HepG2 (cell line): ENCODE measurements around the gene CNTN4. TPM values are rescaled to one million over a fixed set of nuclear protein-coding genes. Genes with fewer than 3 reads are reported as not detected.

ENCODE experiments used
- ATAC-seq: fragments of 200-7000 bp; cut with Tn5 transposase; 3 replicates; pipeline ENCODE4 v1.9.1; 2020; ENCODE audit warnings: mild to moderate bottlenecking, moderate library complexity
- BruUV-seq: library from RNA; stranded (reverse); fragments of 400-500 nt; replicated peaks from 2 replicates; lab custom pipeline; 2021; lab: Mats Ljungman, UMichigan
- CTCF ChIA-PET: fragments of 300-600 bp; formaldehyde crosslinking; extraction: SDS; loops from one replicate; lab custom pipeline; 2021; ENCODE audit warnings: low total read pairs, inconsistent platforms, low intra/inter-chr PET ratio; lab: Yijun Ruan, JAX
- POLR2A ChIA-PET: fragments of 350-600 bp; sonication (Branson Sonifier 250); formaldehyde crosslinking; loops from one replicate; lab custom pipeline; 2020; ENCODE audit warnings: antibody characterized with exemption, inconsistent platforms; lab: Yijun Ruan, JAX
- DNase-seq: peaks from one replicate; pipeline ENCODE4 v3.0.0-alpha.2; 2015; ENCODE audit warnings: low spot score
- FAIRE-seq: peaks from 3 replicates; lab custom pipeline; 2011; peaks lifted over from hg19 to GRCh38; lab: Jason Lieb, UNC
- H2AFZ ChIP-seq: one replicate; pipeline ENCODE4 v1.6.1; 2011; ENCODE audit warnings: low read length, inconsistent platforms
- H3K27ac ChIP-seq: fragments of 300-600 bp; 3 replicates; pipeline ENCODE4 v1.8.0; 2011; ENCODE audit warnings: mixed run types, mild to moderate bottlenecking, mixed read lengths, low read length, inconsistent platforms; ENCODE audit not compliant: insufficient read depth; ENCODE audit errors: extremely low read length
- H3K27me3 ChIP-seq, 2 experiments: fragments of 200-600 bp in 1 of 2; 2 replicates in 1 of 2; 3 replicates in 1 of 2; pipeline versions ENCODE4 v1.6.0 to v1.8.0; 2011; ENCODE audit warnings: low read length in 2 of 2, mild to moderate bottlenecking in 2 of 2, moderate library complexity in 2 of 2, inconsistent platforms in 1 of 2; ENCODE audit not compliant: insufficient read depth in 2 of 2, control insufficient read depth in 1 of 2
- H3K36me3 ChIP-seq, 2 experiments: fragments of 200-600 bp in 1 of 2; replicated peaks in 1 of 2; 2 replicates in 1 of 2; 3 replicates in 1 of 2; pipeline versions ENCODE4 v1.5.1 to v1.8.0; 2011; ENCODE audit warnings: low read length in 2 of 2, inconsistent platforms in 1 of 2; ENCODE audit not compliant: insufficient read depth in 2 of 2, control insufficient read depth in 1 of 2
- H3K4me1 ChIP-seq: 2 replicates; pipeline ENCODE4 v1.5.1; 2012; ENCODE audit warnings: low read length, inconsistent platforms; ENCODE audit not compliant: insufficient read depth
- H3K4me2 ChIP-seq: 2 replicates; pipeline ENCODE4 v1.6.0; 2011; ENCODE audit warnings: low read depth, low read length, inconsistent platforms
- H3K4me3 ChIP-seq, 3 experiments: fragments of 200-600 bp in 1 of 3; sonication (generic), shearing (Covaris generic) in 1 of 3; replicated peaks in 1 of 3; 2 replicates each; pipeline ENCODE4 v1.5.1; 2011 to 2016; ENCODE audit warnings: low read length in 3 of 3, inconsistent platforms in 2 of 3, low read depth in 2 of 3, mild to moderate bottlenecking in 2 of 3, control low read depth in 1 of 3, mixed read lengths in 1 of 3; ENCODE audit not compliant: insufficient read depth in 1 of 3
- H3K79me2 ChIP-seq: one replicate; pipeline ENCODE4 v1.6.1; 2011; ENCODE audit warnings: low read length, inconsistent platforms; ENCODE audit not compliant: insufficient read depth
- H3K9ac ChIP-seq: 2 replicates; pipeline ENCODE4 v1.6.0; 2011; ENCODE audit warnings: mild to moderate bottlenecking, low read depth, low read length, inconsistent platforms; ENCODE audit not compliant: insufficient read depth
- H3K9me3 ChIP-seq: 2 replicates; pipeline ENCODE4 v1.5.1; 2012; ENCODE audit warnings: mild to moderate bottlenecking, low read length
- H4K20me1 ChIP-seq: 2 replicates; pipeline ENCODE4 v1.6.0; 2011; ENCODE audit warnings: inconsistent platforms, mild to moderate bottlenecking, low read length, moderate library complexity; ENCODE audit not compliant: insufficient read depth
- BHLHE40 ChIP-seq: IDR thresholded peaks from 2 replicates; pipeline ENCODE4 v1.6.1; 2011; ENCODE audit warnings: low read length, improper control_type of control experiment
- FOXJ3 ChIP-seq: sonication (generic); formaldehyde crosslinking; IDR thresholded peaks from 2 replicates; pipeline ENCODE4 v1.4.0; 2020; ENCODE audit warnings: missing genetic modification reagents, mild to moderate bottlenecking, borderline replicate concordance
- FOXK2 ChIP-seq: fragments of 450-650 bp; IDR thresholded peaks from 2 replicates; pipeline ENCODE4 v1.6.1; 2016
- NR1H2 ChIP-seq: sonication (generic); formaldehyde crosslinking; IDR thresholded peaks from 2 replicates; pipeline ENCODE4 v1.8.1; 2022; ENCODE audit warnings: low read depth, missing genetic modification reagents, borderline replicate concordance
- POLR2A ChIP-seq, 2 experiments: IDR thresholded peaks; 2 replicates each; pipeline ENCODE4 v1.6.1; 2011; ENCODE audit warnings: low read depth in 2 of 2, low read length in 2 of 2, mild to moderate bottlenecking in 1 of 2, moderate library complexity in 1 of 2; ENCODE audit not compliant: insufficient read depth in 1 of 2
- RAD21 ChIP-seq: fragments of 450-650 bp; formaldehyde crosslinking; IDR thresholded peaks from 2 replicates; pipeline ENCODE4 v1.5.0; 2020; ENCODE audit warnings: mild to moderate bottlenecking
- SP2 ChIP-seq: sonication (generic); formaldehyde crosslinking; IDR thresholded peaks from 2 replicates; pipeline ENCODE4 v1.5.1; 2020; ENCODE audit warnings: mild to moderate bottlenecking, missing genetic modification reagents
- TEAD3 ChIP-seq: optimal IDR thresholded peaks from 2 replicates; pipeline ENCODE3; 2016; ENCODE audit warnings: borderline replicate concordance
- ZBTB1 ChIP-seq: sonication (generic); formaldehyde crosslinking; IDR thresholded peaks from 2 replicates; pipeline ENCODE4 v1.4.0; 2020; ENCODE audit warnings: missing genetic modification reagents, borderline replicate concordance
- ZFY ChIP-seq: sonication (generic); formaldehyde crosslinking; IDR thresholded peaks from 2 replicates; pipeline ENCODE4 v1.4.0; 2020; ENCODE audit warnings: missing genetic modification reagents
- ZNF10 ChIP-seq: sonication (generic); formaldehyde crosslinking; IDR thresholded peaks from 2 replicates; pipeline ENCODE4 v1.4.0; 2020; ENCODE audit warnings: mild to moderate bottlenecking, low read depth, missing genetic modification reagents, borderline replicate concordance
- ZNF253 ChIP-seq: sonication (generic); formaldehyde crosslinking; IDR thresholded peaks from 2 replicates; pipeline ENCODE4 v1.8.0; 2022; ENCODE audit warnings: mild to moderate bottlenecking, missing genetic modification reagents, borderline replicate concordance
- ZNF432 ChIP-seq: sonication (generic); formaldehyde crosslinking; IDR thresholded peaks from 2 replicates; pipeline ENCODE4 v1.5.0; 2020; ENCODE audit warnings: missing genetic modification reagents, mild to moderate bottlenecking, borderline replicate concordance
- ZZZ3 ChIP-seq: sonication (generic); formaldehyde crosslinking; IDR thresholded peaks from 2 replicates; pipeline ENCODE4 v1.4.0; 2020; ENCODE audit warnings: missing genetic modification reagents, mild to moderate bottlenecking, borderline replicate concordance
- WGBS: methylation state at CpG from one replicate; pipeline ENCODE4 v1.1.6; 2017; ENCODE audit warnings: low lambda C conversion rate; 5-methylcytosine and 5-hydroxymethylcytosine counted together
- in situ Hi-C: cut with HindIII; loops from 2 replicates; pipeline ENCODE4 v1.10.0; 2017; ENCODE audit warnings: low pct_unique_long_range_greater_than_20kb; ENCODE audit not compliant: extremely low pct_ligation_motif_present
- intact Hi-C: fragments of 100-400 bp; cut with micrococcal nuclease; formaldehyde crosslinking; loops from one replicate; pipeline ENCODE4 v1.10.0; 2022; ENCODE audit not compliant: unreplicated experiment
- polyA plus RNA-seq, 8 experiments: library from polyadenylated mRNA; depleted of rRNA in 3 of 8; stranded (reverse) in 7 of 8; unstranded in 1 of 8; fragments of >200 nt; fragmentation: Illumina TruSeq in 4 of 8; extraction: Trizol in 4 of 8; gene quantifications; 2 replicates each; pipeline versions ENCODE4 v1.2.1 to v1.2.3, GENCODE V29; 2011 to 2016; ENCODE audit warnings: low read depth in 4 of 8, missing spikeins in 1 of 8, mixed read lengths in 1 of 8; ENCODE audit not compliant: insufficient read depth in 1 of 8
- total RNA-seq, 5 experiments: library from RNA; depleted of rRNA; stranded (reverse); fragments of >200 nt; fragmentation: Illumina TruSeq; extraction: Trizol; gene quantifications; 2 replicates each; pipeline ENCODE4 v1.2.3, GENCODE V29; 2016; ENCODE audit warnings: low read depth in 1 of 5
- TF ChIP-seq, protein P1 (sequence below): sonication (generic); formaldehyde crosslinking; IDR thresholded peaks from 2 replicates; pipeline ENCODE4 v1.5.1; 2020; ENCODE audit warnings: mild to moderate bottlenecking, missing genetic modification reagents, borderline replicate concordance
- TF ChIP-seq, protein P2 (sequence below), 2 experiments: sonication (generic) in 1 of 2; formaldehyde crosslinking in 1 of 2; IDR thresholded peaks; 2 replicates each; pipeline versions ENCODE4 v1.4.0 to v1.6.1; 2018 to 2020; ENCODE audit warnings: missing genetic modification reagents in 2 of 2, borderline replicate concordance in 1 of 2, low read depth in 1 of 2, mild to moderate bottlenecking in 1 of 2, missing biosample characterization in 1 of 2
- TF ChIP-seq, protein P3 (sequence below): sonication (generic); formaldehyde crosslinking; IDR thresholded peaks from 2 replicates; pipeline ENCODE4 v1.8.1; 2023; ENCODE audit warnings: mild to moderate bottlenecking, missing genetic modification reagents, borderline replicate concordance

CNTN4 gene
- total and polyA plus RNA-seq, 2 of the 13 experiments (the other 11 are each of a cell fraction or from before 2014, with no cell fraction given), result 0.01 to 0.13 TPM

DNA sequence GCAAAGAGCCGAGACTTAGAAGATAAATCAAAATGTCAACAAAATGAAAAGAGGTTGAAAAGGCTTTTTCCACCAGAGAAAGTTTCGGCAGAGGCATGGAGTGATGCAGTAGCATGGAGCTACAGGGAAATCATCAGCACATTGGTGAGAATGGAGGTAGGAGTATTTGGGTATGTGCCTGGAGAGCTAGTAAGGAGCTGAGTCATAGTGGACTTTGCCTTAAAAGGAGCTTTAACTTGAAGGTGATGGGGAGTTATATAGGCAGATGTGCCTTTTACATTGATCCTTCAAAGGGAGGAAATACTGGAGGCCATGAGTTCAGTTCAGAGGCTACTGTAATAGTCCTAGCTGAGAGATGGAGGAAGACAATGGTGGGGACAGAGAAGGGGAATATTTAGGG lies 967.2 kb downstream of the CNTN4 start:
- no peak for ATAC-seq

More for the DNA sequence above, 967.2 kb downstream of the CNTN4 start:
- TF ChIP-seq ZNF432 (no peak), RAD21 (CRISPR knock-in tag) (no peak), ZNF10 (CRISPR knock-in tag) (no peak), SP2 (CRISPR knock-in tag) (no peak), NR1H2 (no peak), ZBTB1 (CRISPR knock-in tag) (no peak), POLR2A (IDR thresholded peaks at IDR 0.05; ENCODE audit: insufficient read depth in 1 of 2, low read depth in 2 of 2, low read length in 2 of 2) (no peak), BHLHE40 (no peak), ZZZ3 (CRISPR knock-in tag) (no peak), ZNF253 (no peak), TEAD3 (CRISPR knock-in tag) (no peak), FOXK2 (no peak), ZFY (no peak), FOXJ3 (CRISPR knock-in tag) (no peak)
- TF ChIP-seq, protein P1, sequence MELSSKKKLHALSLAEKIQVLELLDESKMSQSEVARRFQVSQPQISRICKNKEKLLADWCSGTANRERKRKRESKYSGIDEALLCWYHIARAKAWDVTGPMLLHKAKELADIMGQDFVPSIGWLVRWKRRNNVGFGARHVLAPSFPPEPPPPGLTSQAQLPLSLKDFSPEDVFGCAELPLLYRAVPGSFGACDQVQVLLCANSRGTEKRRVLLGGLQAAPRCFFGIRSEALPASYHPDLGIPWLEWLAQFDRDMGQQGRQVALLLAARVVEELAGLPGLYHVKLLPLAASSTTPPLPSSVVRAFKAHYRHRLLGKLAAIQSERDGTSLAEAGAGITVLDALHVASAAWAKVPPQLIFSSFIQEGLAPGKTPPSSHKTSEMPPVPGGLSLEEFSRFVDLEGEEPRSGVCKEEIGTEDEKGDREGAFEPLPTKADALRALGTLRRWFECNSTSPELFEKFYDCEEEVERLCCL (CRISPR knock-in tag), result no peak
- TF ChIP-seq, protein P2, sequence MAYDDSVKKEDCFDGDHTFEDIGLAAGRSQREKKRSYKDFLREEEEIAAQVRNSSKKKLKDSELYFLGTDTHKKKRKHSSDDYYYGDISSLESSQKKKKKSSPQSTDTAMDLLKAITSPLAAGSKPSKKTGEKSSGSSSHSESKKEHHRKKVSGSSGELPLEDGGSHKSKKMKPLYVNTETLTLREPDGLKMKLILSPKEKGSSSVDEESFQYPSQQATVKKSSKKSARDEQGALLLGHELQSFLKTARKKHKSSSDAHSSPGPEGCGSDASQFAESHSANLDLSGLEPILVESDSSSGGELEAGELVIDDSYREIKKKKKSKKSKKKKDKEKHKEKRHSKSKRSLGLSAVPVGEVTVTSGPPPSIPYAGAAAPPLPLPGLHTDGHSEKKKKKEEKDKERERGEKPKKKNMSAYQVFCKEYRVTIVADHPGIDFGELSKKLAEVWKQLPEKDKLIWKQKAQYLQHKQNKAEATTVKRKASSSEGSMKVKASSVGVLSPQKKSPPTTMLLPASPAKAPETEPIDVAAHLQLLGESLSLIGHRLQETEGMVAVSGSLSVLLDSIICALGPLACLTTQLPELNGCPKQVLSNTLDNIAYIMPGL (CRISPR knock-in tag; IDR thresholded peaks at IDR 0.05; ENCODE audit: borderline replicate concordance in 1 of 2, low read depth in 1 of 2), result no peak
- TF ChIP-seq, protein P3, sequence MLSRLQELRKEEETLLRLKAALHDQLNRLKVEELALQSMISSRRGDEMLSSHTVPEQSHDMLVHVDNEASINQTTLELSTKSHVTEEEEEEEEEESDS (CRISPR knock-in tag), result no peak
- Histone ChIP-seq H3K27ac (no peak overlapping the region), H2AFZ (no peak overlapping the region), H4K20me1 (no peaks in the 10 kb centered on the region), H3K4me3 (no peak overlapping the region), H3K36me3 (no peaks in the 10 kb centered on the region), H3K79me2 (no peaks in the 10 kb centered on the region), H3K9me3 (no peaks in the 10 kb centered on the region), H3K27me3 (peaks cover 0 to 21% of the 10 kb centered on the region in 2 experiments; a peak in 2 of 5 replicates), H3K9ac (no peak overlapping the region), H3K4me1 (no peaks in the 10 kb centered on the region), H3K4me2 (no peak overlapping the region)
- 3% methylated on average over 2 of the region's 2 CpGs for WGBS
- no peak for FAIRE-seq
- POLR2A ChIA-PET, result no interaction called here
- intact Hi-C loops, result no loop called here
- CTCF ChIA-PET, result no interaction called here
- no TSS peak for BruUV-seq
- DNase-seq, result no peak
- in situ Hi-C loops, result no loop called here
